ENCODE results near the gene PROK1.

The PROK1 gene

GRCh38 chr1:110465038-110465813 is 14.3 kb downstream of the PROK1 start:
- H3K4me1 Mint-ChIP-seq (ENCODE audit: low read depth), result no peaks in the 10 kb centered on the region
- no peak overlapping the region for H3K4me3 Mint-ChIP-seq
- no peak overlapping the region for H3K27ac Mint-ChIP-seq
- no peaks in the 10 kb centered on the region for H3K27me3 Mint-ChIP-seq
- H3K36me3 Mint-ChIP-seq (ENCODE audit: low read depth), result no peaks in the 10 kb centered on the region
- intact Hi-C loops (cut with micrococcal nuclease), result no loop called here
- H3K9me3 Mint-ChIP-seq, result no peaks in the 10 kb centered on the region

- H3K4me3 Mint-ChIP-seq, result no peak overlapping the region
- H3K9me3 Mint-ChIP-seq, result no peaks in the 10 kb centered on the region
- intact Hi-C loops (cut with micrococcal nuclease), result no loop called here
- no peaks in the 10 kb centered on the region for H3K4me1 Mint-ChIP-seq (ENCODE audit: low read depth)
- H3K27ac Mint-ChIP-seq, result no peak overlapping the region
- H3K27me3 Mint-ChIP-seq, result no peaks in the 10 kb centered on the region
- H3K36me3 Mint-ChIP-seq (ENCODE audit: low read depth), result no peaks in the 10 kb centered on the region
Observed at GRCh38 chr1:110465814-110466380, 14.9 kb downstream of the PROK1 start.

- Mint-ChIP-seq H3K36me3 (ENCODE audit: low read depth) (no peaks in the 10 kb centered on the region), H3K4me1 (ENCODE audit: low read depth) (no peaks in the 10 kb centered on the region), H3K27me3 (no peaks in the 10 kb centered on the region), H3K9me3 (no peaks in the 10 kb centered on the region), H3K27ac (no peak overlapping the region), H3K4me3 (no peak overlapping the region)
- intact Hi-C loops (cut with micrococcal nuclease), result no loop called here
Observed at GRCh38 chr1:110466646-110467280, 15.8 kb downstream of the PROK1 start.

GRCh38 chr1:110471131-110471530 is 20.2 kb downstream of the PROK1 start:
- H3K4me3 Mint-ChIP-seq, result no peak overlapping the region
- H3K4me1 Mint-ChIP-seq (ENCODE audit: low read depth), result peaks cover 6% of the 10 kb centered on the region
- no peaks in the 10 kb centered on the region for H3K36me3 Mint-ChIP-seq (ENCODE audit: low read depth)
- no peak overlapping the region for H3K27ac Mint-ChIP-seq
- no peaks in the 10 kb centered on the region for H3K27me3 Mint-ChIP-seq
- no peaks in the 10 kb centered on the region for H3K9me3 Mint-ChIP-seq
- intact Hi-C loops (cut with micrococcal nuclease), result no loop called here

GRCh38 chr1:110472546-110472945 is 21.6 kb downstream of the PROK1 start:
- Mint-ChIP-seq H3K27me3 (peaks cover 5% of the 10 kb centered on the region), H3K4me1 (ENCODE audit: low read depth) (peaks cover 12% of the 10 kb centered on the region), H3K4me3 (no peak overlapping the region), H3K27ac (no peak overlapping the region), H3K9me3 (no peaks in the 10 kb centered on the region), H3K36me3 (ENCODE audit: low read depth) (no peaks in the 10 kb centered on the region)
- intact Hi-C loops (cut with micrococcal nuclease), result no loop called here

GRCh38 chr1:110474444-110474843 is 23.5 kb downstream of the PROK1 start:
- peaks cover 12% of the 10 kb centered on the region for H3K4me1 Mint-ChIP-seq (ENCODE audit: low read depth)
- no peaks in the 10 kb centered on the region for H3K9me3 Mint-ChIP-seq
- H3K36me3 Mint-ChIP-seq (ENCODE audit: low read depth), result no peaks in the 10 kb centered on the region
- intact Hi-C loops (cut with micrococcal nuclease), result no loop called here
- peaks cover 5% of the 10 kb centered on the region for H3K27me3 Mint-ChIP-seq
- H3K4me3 Mint-ChIP-seq, result no peak overlapping the region
- H3K27ac Mint-ChIP-seq, result no peak overlapping the region

GRCh38 chr1:110475362-110476027 is 24.5 kb downstream of the PROK1 start:
- H3K36me3 Mint-ChIP-seq (ENCODE audit: low read depth), result no peaks in the 10 kb centered on the region
- no peak overlapping the region for H3K4me3 Mint-ChIP-seq
- no peak overlapping the region for H3K27ac Mint-ChIP-seq
- H3K27me3 Mint-ChIP-seq, result peaks cover 5% of the 10 kb centered on the region
- H3K4me1 Mint-ChIP-seq (ENCODE audit: low read depth), result peaks cover 12% of the 10 kb centered on the region
- no peaks in the 10 kb centered on the region for H3K9me3 Mint-ChIP-seq
- intact Hi-C loops (cut with micrococcal nuclease), result no loop called here

GRCh38 chr1:110476028-110476765 is 25.2 kb downstream of the PROK1 start:
- Mint-ChIP-seq H3K4me3 (no peak overlapping the region), H3K27me3 (peaks cover 5% of the 10 kb centered on the region), H3K27ac (no peak overlapping the region), H3K9me3 (no peaks in the 10 kb centered on the region), H3K4me1 (ENCODE audit: low read depth) (peaks cover 12% of the 10 kb centered on the region), H3K36me3 (ENCODE audit: low read depth) (no peaks in the 10 kb centered on the region)
- intact Hi-C loops (cut with micrococcal nuclease), result no loop called here

GRCh38 chr1:110477041-110477440 is 26.1 kb downstream of the PROK1 start:
- Mint-ChIP-seq H3K36me3 (ENCODE audit: low read depth) (no peaks in the 10 kb centered on the region), H3K9me3 (no peaks in the 10 kb centered on the region), H3K27me3 (peaks cover 6% of the 10 kb centered on the region), H3K27ac (no peak overlapping the region), H3K4me3 (no peak overlapping the region), H3K4me1 (ENCODE audit: low read depth) (peaks cover 12% of the 10 kb centered on the region)
- intact Hi-C loops (cut with micrococcal nuclease), result no loop called here

- Mint-ChIP-seq H3K9me3 (no peaks in the 10 kb centered on the region), H3K27ac (no peak overlapping the region), H3K4me3 (no peak overlapping the region), H3K27me3 (peaks cover 6% of the 10 kb centered on the region), H3K36me3 (ENCODE audit: low read depth) (no peaks in the 10 kb centered on the region), H3K4me1 (ENCODE audit: low read depth) (peaks cover 15% of the 10 kb centered on the region)
- intact Hi-C loops (cut with micrococcal nuclease), result no loop called here
Observed at GRCh38 chr1:110477445-110477957, 26.6 kb downstream of the PROK1 start.

GRCh38 chr1:110477967-110478640 is 27.2 kb downstream of the PROK1 start:
- Mint-ChIP-seq H3K27ac (no peak overlapping the region), H3K4me3 (no peak overlapping the region), H3K9me3 (no peaks in the 10 kb centered on the region), H3K36me3 (ENCODE audit: low read depth) (no peaks in the 10 kb centered on the region), H3K27me3 (peaks cover 8% of the 10 kb centered on the region), H3K4me1 (ENCODE audit: low read depth) (peaks cover 21% of the 10 kb centered on the region)
- intact Hi-C loops (cut with micrococcal nuclease), result no loop called here

- Mint-ChIP-seq H3K4me1 (ENCODE audit: low read depth) (peaks cover 25% of the 10 kb centered on the region), H3K9me3 (no peaks in the 10 kb centered on the region), H3K36me3 (ENCODE audit: low read depth) (no peaks in the 10 kb centered on the region), H3K27ac (no peak overlapping the region), H3K27me3 (peaks cover 15% of the 10 kb centered on the region), H3K4me3 (no peak overlapping the region)
- intact Hi-C loops (cut with micrococcal nuclease), result no loop called here
Observed at GRCh38 chr1:110478886-110479285, 27.9 kb downstream of the PROK1 start.
